Fibroblast of upper back skin (primary cell): ENCODE measurements around the gene CTDSP2.
"Not testable (repeated sequence)": the region's sequence is repeated elsewhere in the genome, so short reads cannot be mapped to it uniquely, and the experiment has no call there.

Experiments used
- DNase-seq: peaks from one replicate; pipeline ENCODE4 v3.0.0-alpha.2; 2013

The CTDSP2 gene

GRCh38 chr12:57833672-57834071 is 12.9 kb downstream of the CTDSP2 start:
- DNase-seq = no peak

GRCh38 chr12:57832966-57833365 is 13.6 kb downstream of the CTDSP2 start:
- DNase-seq = no peak

- DNase-seq = no peak
These were observed 16.1 kb downstream of the CTDSP2 start for GRCh38 chr12:57830393-57830792.

GRCh38 chr12:57829025-57829777 is 17.3 kb downstream of the CTDSP2 start:
- DNase-seq = no peak

GRCh38 chr12:57826966-57827365 is 19.6 kb downstream of the CTDSP2 start:
- DNase-seq = no peak

GRCh38 chr12:57826400-57826799 is 20.1 kb downstream of the CTDSP2 start:
- no peak for DNase-seq

- no peak for DNase-seq
These were observed 21.1 kb downstream of the CTDSP2 start for GRCh38 chr12:57825451-57825850.

GRCh38 chr12:57823908-57824640 is 22.5 kb downstream of the CTDSP2 start:
- DNase-seq = no peak

- DNase-seq = no peak
These were observed 23.2 kb downstream of the CTDSP2 start for GRCh38 chr12:57823131-57823907.

- no peak for DNase-seq
These were observed 24.0 kb downstream of the CTDSP2 start for GRCh38 chr12:57822392-57823130.

GRCh38 chr12:57821474-57822214 is 24.9 kb downstream of the CTDSP2 start:
- no peak for DNase-seq

- DNase-seq = not testable (repeated sequence)
These were observed 25.5 kb downstream of the CTDSP2 start for GRCh38 chr12:57821015-57821414.

GRCh38 chr12:57820119-57820518 is 26.4 kb downstream of the CTDSP2 start:
- DNase-seq = not testable (repeated sequence)

GRCh38 chr12:57817990-57818331 is 28.6 kb downstream of the CTDSP2 start:
- not testable (repeated sequence) for DNase-seq

GRCh38 chr12:57817261-57817989 is 29.1 kb downstream of the CTDSP2 start:
- no peak for DNase-seq

- no peak for DNase-seq
These were observed 29.7 kb downstream of the CTDSP2 start for GRCh38 chr12:57816855-57817151.

GRCh38 chr12:57816001-57816854 is 30.3 kb downstream of the CTDSP2 start:
- DNase-seq = no peak

- DNase-seq = no peak
These were observed 31.1 kb downstream of the CTDSP2 start for GRCh38 chr12:57815177-57816000.

GRCh38 chr12:57813971-57814772 is 32.4 kb downstream of the CTDSP2 start:
- DNase-seq = no peak
